AML-193 (cell line): Measurements from ENCODE around the gene ALG8.
"Not testable (repeated sequence)": the region's sequence is repeated elsewhere in the genome, so short reads cannot be mapped to it uniquely, and the experiment has no call there.

Experiments used
- DNase-seq, 2 experiments: peaks; one replicate each; lab custom pipeline; 2025; lab: John Stamatoyannopoulos, UW

ALG8 gene

GRCh38 chr11:78139422-78140391 is at the start of gene ALG8:
Gene ALG8 (minus strand): TSS chr11:78139626. CDS start chr11:78139588, 38 bp downstream.
- DNase-seq: peak; percentile 91 to 93

GRCh38 chr11:78188286-78189173 is 49.1 kb upstream of the ALG8 start, which contains the start of the genes KCTD21 and USP35:
Gene KCTD21 (minus strand): TSS chr11:78188626. CDS start chr11:78174554, 14,072 bp downstream.
Gene USP35 (plus strand): TSS chr11:78188919. CDS start chr11:78196246, 7,327 bp downstream.
- DNase-seq: peak; percentile 93 to 94

DNA sequence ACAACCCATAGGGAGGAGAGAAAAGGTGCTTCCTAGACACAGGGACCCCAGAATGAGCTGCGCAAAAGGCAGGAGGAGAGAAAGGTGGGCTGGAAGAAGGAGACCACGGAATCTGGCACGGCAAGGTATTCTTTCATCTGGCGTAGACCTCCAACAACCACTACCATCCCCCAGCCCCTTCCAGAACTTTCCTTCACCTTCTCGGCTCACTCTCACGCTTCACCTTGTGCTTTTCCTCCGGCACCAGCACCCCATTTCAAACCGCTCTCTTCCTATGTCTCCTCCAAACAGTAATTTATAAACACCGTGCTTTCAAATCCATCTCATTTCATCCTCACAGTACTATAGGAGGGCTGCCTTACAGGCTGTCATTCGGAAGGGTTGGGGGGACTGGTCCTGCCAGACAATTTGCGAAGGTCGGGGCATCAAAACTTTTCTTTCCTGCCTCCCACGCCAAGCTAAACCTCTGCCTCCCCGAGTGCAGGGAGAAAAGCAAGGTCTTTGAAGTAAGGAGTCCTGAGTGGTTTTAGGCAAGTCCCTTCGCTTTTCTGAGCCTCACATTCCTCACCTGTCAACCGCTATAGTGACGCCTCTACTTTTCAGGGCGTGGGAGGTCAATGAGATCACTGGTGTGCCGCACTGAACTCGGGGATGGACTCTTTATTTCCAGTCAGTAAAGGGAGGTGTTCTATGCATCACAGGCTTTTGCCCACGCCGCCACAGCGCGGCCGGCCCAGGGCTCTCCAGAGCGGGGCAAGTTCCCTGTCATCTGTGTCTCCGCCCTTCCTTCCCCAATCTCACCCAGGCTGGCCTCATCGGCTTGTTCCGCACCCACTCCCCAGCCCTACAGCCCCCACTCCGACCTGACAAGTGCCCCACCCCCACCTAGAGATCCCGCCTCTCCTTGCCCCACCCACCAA is 48.2 kb upstream of the ALG8 start:
- DNase-seq: peak; percentile 75 to 93

DNA sequence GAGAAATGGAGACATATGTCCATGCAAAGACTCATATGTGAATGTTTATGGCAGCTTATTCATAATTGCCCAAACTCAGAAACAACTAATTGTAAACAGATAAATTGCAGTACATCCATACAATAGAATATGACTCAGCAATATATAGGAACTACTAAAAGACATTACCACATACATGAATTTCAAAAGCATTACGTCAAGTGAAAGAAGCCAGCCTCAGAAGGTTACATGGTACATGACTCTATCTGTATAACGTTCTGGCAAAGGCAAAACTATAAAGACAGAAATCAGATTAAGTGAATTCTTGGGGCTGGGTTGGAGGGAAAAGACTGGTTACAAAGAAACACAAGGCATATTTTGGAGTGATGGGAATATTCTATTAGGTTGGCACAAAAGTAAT is 41.8 kb upstream of the ALG8 start:
- DNase-seq: peak; percentile 51 to 75

DNA sequence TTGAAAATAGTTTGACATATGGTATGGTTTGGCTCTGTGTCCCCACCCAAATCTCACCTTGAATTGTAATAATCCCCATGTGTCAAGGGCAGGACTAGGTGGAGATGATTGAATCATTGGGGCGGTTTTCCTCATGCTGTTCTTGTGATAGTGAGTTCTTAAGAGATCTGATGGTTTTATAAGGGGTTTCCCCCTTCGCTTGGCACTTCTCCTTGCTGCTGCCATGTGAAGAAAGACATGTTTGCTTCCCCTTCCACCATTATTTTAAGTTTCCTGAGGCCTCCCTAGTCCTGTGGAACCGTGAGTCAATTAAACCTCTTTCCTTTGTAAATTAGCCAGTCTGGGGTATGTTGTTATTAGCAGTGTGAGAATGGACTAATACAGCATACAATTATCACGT is 41.3 kb upstream of the ALG8 start:
- no peak for DNase-seq

- DNase-seq: no peak
These were observed 40.1 kb upstream of the ALG8 start for GRCh38 chr11:78179459-78180071.

DNA sequence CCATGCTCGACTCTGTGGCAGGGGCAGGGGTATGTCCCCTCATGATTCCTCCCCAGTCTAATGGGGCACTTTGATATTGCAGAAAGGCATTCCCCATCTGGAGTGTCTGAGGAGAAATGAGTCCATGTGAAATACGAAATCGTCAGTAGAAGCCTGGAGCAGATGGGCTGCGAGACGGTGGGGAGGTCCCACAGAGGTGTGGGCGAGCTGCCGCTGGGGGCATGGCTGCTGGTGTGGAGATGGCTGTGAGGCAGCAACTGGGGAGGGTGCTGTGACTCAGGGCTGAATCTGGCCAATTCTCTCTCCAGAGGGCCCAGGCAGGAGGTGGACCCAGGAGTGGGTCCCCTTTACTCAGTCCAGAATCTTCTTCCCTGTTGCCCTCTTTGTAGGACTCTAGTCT is 37.8 kb upstream of the ALG8 start:
- no peak for DNase-seq

DNA sequence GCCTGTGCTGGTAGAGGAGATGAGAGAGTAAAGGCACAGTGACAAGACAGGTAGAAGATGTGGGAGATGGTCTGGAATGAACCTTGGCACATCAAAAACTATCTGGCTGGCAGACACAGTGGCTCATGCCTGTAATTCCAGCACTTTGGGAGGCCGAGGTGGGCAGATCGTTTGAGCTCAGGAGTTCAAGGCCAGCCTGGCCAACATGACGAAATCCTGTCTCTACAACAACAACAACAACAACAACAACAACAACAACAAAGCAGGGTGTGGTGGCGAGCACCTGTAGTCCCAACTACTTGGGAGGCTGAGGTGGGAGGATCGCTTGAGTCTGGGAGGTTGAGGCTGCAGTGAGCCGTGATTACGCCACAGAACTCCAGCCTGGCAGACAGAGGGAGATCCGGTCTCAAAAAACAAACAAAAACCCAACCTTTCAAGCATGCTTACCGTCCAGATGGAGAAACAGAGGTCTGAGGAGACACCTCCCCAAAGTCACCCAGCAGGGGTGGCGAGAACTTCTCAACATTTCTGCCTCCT is 37.2 kb upstream of the ALG8 start:
- no peak for DNase-seq

GRCh38 chr11:78175862-78176261 is 36.4 kb upstream of the ALG8 start:
- not testable (repeated sequence) for DNase-seq

GRCh38 chr11:78171951-78172350 is 32.5 kb upstream of the ALG8 start:
- no peak for DNase-seq

- DNase-seq: no peak
These were observed 31.6 kb upstream of the ALG8 start for GRCh38 chr11:78170874-78171549.

DNA sequence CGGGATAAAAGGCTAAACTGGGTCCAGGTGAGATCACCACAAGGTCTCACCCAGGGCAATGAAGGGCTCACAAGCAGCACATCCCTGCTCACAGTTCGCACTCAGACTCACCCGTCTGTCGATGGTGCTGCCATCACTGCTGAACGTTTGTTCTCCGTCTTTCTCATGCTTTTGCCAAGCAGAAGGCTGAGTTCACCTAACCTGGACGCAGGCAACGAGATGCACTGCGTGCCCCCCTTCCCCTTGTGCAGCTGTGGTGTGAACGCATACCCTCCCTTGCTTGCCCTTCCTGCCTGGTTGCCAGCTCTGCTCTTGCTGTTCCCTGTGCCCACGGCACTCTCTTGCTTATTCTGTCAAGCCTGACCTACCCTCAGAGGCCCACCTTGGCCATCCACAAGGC is 31.0 kb upstream of the ALG8 start:
- no peak for DNase-seq

DNA sequence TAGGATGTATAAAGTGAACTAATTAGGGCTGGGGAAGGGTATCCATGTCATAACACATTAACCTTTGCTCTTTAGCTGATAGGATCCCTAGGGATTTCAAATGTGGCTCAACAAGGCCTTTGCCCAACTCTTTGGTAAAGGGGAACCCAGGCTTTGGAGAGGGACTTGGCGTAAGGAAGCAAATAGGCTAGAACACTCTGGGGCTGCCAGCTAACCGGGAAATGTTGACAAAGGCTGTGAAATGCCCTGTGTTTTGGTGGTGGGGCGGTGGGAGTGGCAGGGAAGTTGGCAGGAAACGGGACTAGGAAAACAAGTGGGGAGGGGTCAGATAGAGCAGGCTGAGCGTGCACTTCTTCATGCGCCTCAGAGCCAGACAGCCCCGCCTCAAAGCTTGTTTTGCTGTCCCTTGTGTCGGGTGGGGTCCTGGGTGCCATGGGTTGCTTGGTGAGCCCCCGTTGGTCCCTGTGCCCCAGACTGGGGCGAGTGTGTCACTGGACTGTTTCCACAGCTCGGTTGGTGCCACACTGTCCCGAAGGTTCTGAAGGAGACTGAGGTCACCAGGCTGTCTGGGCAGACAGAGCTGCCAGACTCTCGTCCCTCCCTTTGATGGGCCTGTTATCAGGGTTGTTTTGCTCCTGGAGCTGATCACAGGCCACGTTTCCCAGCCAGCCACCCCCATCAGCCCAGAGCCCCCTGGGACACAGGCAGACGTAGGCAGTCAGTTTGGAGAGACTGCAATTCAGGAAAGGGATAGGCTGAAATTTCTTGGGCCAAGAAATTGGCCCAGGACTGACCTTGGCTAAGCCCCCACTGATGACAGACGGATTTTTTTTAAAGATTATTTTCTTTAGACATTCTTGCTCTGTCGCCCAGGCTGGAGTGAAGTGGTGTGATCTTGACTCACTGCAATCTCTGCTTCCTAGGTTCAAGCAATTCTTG is 29.4 kb upstream of the ALG8 start:
- no peak for DNase-seq

- no peak for DNase-seq
These were observed 27.5 kb upstream of the ALG8 start for GRCh38 chr11:78166855-78167469.

DNA sequence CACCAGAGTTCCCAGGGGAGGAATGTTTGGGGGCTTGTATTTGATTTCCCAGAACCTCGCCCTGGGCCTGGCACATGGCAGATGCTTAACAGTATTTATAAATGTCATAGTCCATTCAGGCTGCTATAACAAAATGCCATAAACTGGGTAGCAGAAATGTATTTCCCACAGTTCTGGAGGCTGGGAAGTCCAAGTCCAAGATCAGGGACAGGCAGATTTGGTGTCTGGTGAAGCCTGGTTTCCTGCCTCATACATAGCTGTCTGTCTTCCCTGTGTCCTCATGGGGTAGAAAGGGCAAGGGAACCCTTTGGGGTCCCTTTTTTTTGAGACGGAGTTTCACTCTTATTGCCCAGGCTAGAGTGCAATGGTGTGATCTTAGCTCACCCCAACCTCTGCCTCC is 25.0 kb upstream of the ALG8 start:
- DNase-seq: no peak

DNA sequence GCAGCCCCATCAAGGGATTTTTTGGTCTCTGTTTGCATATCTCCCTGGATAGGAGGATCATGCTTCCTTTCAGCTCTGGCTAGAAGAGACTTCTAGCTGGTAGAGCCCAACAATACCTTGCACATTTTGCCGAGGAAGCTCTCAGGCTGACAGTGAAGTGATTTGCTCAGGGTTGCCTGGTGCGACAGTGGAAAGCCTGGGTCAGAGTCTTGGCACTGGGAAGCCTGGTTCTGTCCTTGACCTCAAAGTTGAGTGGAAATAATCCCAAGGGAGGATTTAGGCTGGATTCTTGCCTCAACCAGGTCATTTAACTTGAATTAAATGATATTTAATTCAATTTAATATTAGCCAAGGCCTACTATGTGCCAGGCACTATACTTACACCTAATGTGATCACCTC is 24.4 kb upstream of the ALG8 start:
- DNase-seq: no peak

GRCh38 chr11:78161962-78162371 is 22.5 kb upstream of the ALG8 start:
- no peak for DNase-seq

- DNase-seq: no peak
These were observed 21.9 kb upstream of the ALG8 start for GRCh38 chr11:78161346-78161745.
